GM13977 (cell line): ENCODE measurements around the gene SLC44A1.

ENCODE experiments used
- DNase-seq: peaks from one replicate; pipeline ENCODE4 v3.0.0; 2012; ENCODE audit warnings: low spot score
- in situ Hi-C: fragments of 300-500 bp; cut with MboI; formaldehyde crosslinking; loops from one replicate; pipeline ENCODE4 v1.12.0; 2022; ENCODE audit warnings: low sequenced_read_pairs, low pct_unique_long_range_greater_than_20kb, mixed read lengths, inconsistent platforms; ENCODE audit not compliant: unreplicated experiment
- TF ChIP-seq, protein P1 (sequence below): IDR thresholded peaks from 2 replicates; pipeline ENCODE4 v1.5.1; 2012; ENCODE audit warnings: mild to moderate bottlenecking, control low read depth; ENCODE audit not compliant: insufficient read depth; ENCODE audit errors: extremely low read depth, missing control alignments

The SLC44A1 gene

DNA sequence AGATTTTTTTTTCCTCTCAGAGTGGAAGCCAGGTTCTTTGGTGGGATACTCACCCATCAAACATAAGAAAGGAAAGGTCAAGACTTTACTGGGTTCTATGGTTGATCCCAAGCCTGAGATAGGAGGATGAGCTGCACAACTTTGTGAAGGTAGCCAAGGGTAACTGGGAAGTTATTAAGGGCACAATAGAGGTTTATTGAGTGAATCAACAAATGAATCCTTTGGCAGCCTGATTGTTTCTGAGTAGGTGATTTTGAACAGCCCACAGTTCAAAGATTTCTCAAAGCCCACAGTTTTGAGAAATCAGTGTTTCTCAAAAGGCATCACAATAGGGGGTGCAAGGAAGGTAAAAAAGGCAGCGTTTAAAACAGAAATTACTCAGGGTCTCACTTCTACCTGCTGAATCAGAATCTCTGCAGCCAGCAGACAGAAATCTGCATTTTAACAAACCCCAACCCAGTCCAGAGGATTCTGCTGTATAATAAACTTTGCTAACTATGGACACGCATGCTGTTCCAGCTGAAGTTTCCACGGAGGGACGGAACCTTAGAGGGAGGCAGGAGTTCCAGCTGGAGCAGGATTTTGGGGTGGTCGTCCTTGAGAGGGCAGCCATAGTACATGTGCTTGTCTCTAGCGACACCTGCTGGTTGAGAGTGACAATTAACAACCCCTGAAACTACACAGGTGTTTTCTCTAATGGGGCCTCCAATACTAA lies 170.7 kb downstream of the SLC44A1 start:
- TF ChIP-seq, protein P1, sequence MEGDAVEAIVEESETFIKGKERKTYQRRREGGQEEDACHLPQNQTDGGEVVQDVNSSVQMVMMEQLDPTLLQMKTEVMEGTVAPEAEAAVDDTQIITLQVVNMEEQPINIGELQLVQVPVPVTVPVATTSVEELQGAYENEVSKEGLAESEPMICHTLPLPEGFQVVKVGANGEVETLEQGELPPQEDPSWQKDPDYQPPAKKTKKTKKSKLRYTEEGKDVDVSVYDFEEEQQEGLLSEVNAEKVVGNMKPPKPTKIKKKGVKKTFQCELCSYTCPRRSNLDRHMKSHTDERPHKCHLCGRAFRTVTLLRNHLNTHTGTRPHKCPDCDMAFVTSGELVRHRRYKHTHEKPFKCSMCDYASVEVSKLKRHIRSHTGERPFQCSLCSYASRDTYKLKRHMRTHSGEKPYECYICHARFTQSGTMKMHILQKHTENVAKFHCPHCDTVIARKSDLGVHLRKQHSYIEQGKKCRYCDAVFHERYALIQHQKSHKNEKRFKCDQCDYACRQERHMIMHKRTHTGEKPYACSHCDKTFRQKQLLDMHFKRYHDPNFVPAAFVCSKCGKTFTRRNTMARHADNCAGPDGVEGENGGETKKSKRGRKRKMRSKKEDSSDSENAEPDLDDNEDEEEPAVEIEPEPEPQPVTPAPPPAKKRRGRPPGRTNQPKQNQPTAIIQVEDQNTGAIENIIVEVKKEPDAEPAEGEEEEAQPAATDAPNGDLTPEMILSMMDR: peak; percentile 83
- peak; percentile 67 for DNase-seq
- in situ Hi-C loops: loop anchor here (10.0 kb wide), 2 partner anchors 250 to 640 kb away; no protein-coding TSS in a partner anchor

DNA sequence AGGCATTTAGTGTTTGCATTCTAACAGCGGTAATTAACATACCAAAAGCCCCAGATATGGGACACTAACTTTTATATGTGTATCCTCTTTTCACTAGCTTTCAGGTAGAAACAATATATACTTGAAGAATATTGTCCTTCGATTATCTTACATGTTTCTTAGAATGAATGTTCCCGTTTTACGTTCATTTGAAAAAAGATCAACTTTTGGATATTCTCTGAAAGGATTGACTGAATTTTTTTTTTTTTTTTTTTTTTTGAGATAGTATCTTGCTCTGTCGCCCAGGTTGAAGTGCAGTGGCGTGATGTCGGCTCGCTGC lies 171.2 kb downstream of the SLC44A1 start:
- in situ Hi-C loops: loop anchor here (10.0 kb wide), 2 partner anchors 251 to 641 kb away; no protein-coding TSS in a partner anchor
- TF ChIP-seq, protein P1: no peak

DNA sequence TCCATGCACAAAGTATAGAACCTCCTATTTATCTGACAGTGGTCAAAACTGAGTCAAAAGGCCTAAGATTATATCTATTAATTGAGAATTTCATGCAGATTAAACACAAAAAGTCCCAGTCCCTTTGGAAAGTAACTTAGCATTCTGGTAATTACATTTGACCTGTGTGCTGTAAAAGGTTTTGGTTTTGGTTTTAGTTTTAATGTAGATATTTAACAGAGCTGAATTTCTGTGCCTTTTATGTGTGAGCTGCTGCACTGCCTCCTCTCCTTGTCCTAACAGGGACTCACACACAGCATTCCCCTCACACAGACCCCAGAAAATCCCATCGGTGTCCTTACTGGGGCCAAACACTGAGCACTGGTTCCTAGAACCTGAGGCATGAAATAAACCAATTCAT lies 172.4 kb downstream of the SLC44A1 start:
- DNase-seq: peak; percentile 40
- in situ Hi-C loops: loop anchor here (10.0 kb wide), 2 partner anchors 252 to 642 kb away; no protein-coding TSS in a partner anchor
- TF ChIP-seq, protein P1: no peak

More for the DNA sequence above, 171.2 kb downstream of the SLC44A1 start:
- no peak for DNase-seq

DNA sequence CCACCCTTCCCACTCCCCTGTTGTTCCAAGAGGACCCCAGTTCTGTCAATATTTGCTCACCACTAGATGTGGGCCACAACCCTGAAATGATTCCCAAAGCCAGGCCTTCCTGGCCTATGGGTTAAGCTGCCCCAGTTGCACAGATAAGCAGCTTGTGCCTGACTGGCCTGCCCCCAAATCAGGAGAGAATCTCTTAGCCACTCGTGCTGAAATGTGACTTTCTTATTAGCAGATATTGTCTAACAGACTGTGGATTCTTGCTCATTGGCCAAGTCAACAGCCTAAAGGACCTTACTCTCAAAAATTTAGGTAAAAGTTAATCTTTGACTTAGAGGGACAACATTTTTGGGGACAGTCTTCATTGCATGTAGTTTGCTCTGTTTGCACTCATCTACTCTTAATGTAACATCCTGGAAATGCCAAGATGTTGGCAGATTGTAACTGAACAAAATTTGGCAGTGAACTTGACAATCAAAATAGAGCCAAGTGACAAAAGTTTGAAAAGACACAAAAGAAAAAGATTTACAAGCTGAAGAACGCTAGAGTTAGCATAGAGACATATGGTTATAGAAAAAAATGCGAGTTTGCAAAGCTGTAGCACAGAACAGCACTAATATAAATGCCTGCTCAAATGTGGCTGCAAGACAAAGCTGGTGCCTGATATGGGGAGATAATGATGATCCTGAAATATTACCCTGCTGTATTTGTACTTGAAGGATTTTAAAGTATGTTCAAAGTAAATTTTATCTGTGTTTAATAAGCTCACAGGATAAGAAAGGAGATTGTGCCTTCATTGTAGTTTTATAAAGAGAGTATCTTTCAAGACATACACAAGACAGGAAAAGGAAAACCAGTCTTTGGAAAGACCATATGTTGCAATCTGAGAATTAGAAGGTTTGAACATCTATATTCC lies 174.4 kb downstream of the SLC44A1 start:
- in situ Hi-C loops: loop anchor here (10.0 kb wide), 2 partner anchors 254 to 644 kb away; no protein-coding TSS in a partner anchor
- no peak for DNase-seq
- TF ChIP-seq, protein P1: no peak

DNA sequence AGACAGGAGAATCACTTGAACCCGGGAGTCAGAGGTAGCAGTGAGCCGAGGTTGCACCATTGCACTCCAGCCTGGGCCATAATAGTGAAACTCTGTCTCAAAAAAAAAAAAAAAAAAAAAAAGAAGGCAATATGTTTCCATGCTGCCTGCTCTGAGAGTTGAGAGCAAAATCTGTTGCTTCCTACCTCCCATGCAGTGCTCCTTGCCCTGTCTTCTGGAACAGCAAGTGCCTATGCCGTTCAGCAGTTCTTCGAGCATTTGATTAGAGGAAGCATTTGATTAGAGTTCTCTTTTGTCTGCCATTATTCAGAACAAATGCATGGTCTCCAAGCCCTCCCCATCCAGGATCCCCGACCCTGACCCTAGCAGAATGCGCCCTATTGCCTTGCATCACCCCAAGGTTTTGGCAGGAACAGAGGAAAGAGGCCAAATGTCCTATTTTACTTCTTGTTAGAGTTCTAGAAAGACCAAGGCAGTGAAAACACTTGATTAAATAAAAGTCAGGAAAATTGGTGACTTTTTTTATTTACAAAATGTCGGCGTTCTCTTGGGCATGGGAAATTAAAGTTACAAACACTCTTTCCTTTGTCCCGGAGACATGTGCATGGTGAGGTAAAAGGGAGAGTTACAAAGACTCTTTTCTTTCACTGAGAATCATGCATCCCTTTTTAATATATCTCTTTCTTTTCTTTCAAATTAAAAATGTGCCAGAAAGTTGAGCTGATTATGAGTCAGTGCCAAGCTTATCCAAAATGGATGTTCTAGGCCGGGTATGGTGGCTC lies 175.6 kb downstream of the SLC44A1 start:
- in situ Hi-C loops: loop anchor here (10.0 kb wide), 2 partner anchors 255 to 645 kb away; no protein-coding TSS in a partner anchor
- TF ChIP-seq, protein P1: no peak
- DNase-seq: no peak

DNA sequence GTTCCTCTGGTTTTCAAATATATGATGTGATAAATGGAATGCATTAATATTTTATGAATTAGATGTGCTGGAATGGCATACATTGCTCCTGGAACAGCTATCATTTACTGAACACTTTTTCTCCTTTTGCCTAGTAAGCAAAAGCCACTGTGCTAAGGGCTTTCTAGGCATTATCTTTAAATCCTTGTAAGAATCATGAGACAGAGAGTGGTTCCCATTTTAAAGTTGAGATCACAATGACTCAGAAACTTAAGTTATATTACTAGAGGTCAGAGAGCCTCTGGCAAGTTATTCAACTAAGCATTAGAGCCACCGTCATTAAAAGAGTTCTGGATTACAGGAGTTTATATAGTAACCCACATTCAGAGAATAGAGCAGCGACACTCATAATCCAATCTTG lies 176.7 kb downstream of the SLC44A1 start:
- in situ Hi-C loops: no loop called here
- DNase-seq: no peak
- TF ChIP-seq, protein P1: no peak
